Tibial nerve (tissue), 4 donors: Measurements from ENCODE around the gene OPN1MW. TPM values are rescaled to one million over a fixed set of nuclear protein-coding genes. Genes with fewer than 3 reads are reported as not detected.
"Not testable (repeated sequence)": the region's sequence is repeated elsewhere in the genome, so short reads cannot be mapped to it uniquely, and the experiment has no call there.

Experiments used
- DNase-seq, 2 donors: peaks; one replicate each; pipeline ENCODE4 v3.0.0-alpha.2; 2019; ENCODE audit warnings: low spot score in 2 of 2
- H3K27ac ChIP-seq, 4 donors: fragments of 200-600 bp; sonication (generic) in 3 of 4; one replicate each; pipeline ENCODE4 v1.5.1; 2017 to 2019; ENCODE audit warnings: mild to moderate bottlenecking in 1 of 4
- H3K27me3 ChIP-seq, 2 donors: fragments of 200-600 bp; sonication (generic) in 1 of 2; one replicate each; pipeline versions ENCODE4 v1.5.1 to v1.6.0; 2017 to 2019
- H3K36me3 ChIP-seq, 3 donors: fragments of 200-600 bp; sonication (generic); one replicate each; pipeline ENCODE4 v1.5.1; 2018 to 2019
- H3K4me1 ChIP-seq, 4 donors: fragments of 200-600 bp; sonication (generic) in 3 of 4; one replicate each; pipeline ENCODE4 v1.5.1; 2017 to 2019
- H3K4me3 ChIP-seq, 4 donors: fragments of 200-600 bp; sonication (generic) in 3 of 4; one replicate each; pipeline ENCODE4 v1.5.1; 2017 to 2019; ENCODE audit warnings: mild to moderate bottlenecking in 1 of 4, moderate library complexity in 1 of 4
- H3K9me3 ChIP-seq, 4 donors: fragments of 200-600 bp; sonication (generic) in 3 of 4; one replicate each; pipeline ENCODE4 v1.5.1; 2017 to 2019
- EP300 ChIP-seq, 2 donors: sonication (generic); formaldehyde crosslinking; IDR thresholded peaks; one replicate each; pipeline ENCODE4 v1.6.1; 2017; ENCODE audit warnings: antibody characterized with exemption in 2 of 2, mild to moderate bottlenecking in 1 of 2
- POLR2A ChIP-seq, 2 donors: fragments of 450-650 bp; IDR thresholded peaks; one replicate each; pipeline ENCODE4 v1.6.1; 2017; ENCODE audit warnings: antibody characterized with exemption in 2 of 2, mild to moderate bottlenecking in 2 of 2, moderate library complexity in 2 of 2
- WGBS, 2 donors: methylation state at CpG; one replicate each; pipeline ENCODE4 v1.1.5; 2018; 5-methylcytosine and 5-hydroxymethylcytosine counted together
- total RNA-seq, 4 donors: library from RNA; depleted of rRNA; stranded (reverse); fragments of >200 nt; gene quantifications; one replicate each; pipeline ENCODE4 v1.1.0, GENCODE V29; 2016
- TF ChIP-seq, protein P1 (sequence below), 5 experiments: fragments of 200-600 bp in 3 of 5; fragments of 450-650 bp in 2 of 5; sonication (generic) in 3 of 5; IDR thresholded peaks; one replicate each; pipeline ENCODE4 v1.5.1; 2016 to 2019; ENCODE audit warnings: antibody characterized with exemption in 5 of 5, mild to moderate bottlenecking in 3 of 5, moderate library complexity in 2 of 5

Gene OPN1MW
- not detected for total RNA-seq

DNA sequence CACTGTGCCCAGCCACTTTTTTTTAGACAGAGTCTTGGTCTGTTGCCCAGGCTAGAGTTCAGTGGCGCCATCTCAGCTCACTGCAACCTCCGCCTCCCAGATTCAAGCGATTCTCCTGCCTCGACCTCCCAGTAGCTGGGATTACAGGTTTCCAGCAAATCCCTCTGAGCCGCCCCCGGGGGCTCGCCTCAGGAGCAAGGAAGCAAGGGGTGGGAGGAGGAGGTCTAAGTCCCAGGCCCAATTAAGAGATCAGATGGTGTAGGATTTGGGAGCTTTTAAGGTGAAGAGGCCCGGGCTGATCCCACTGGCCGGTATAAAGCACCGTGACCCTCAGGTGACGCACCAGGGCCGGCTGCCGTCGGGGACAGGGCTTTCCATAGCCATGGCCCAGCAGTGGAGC is at the start of gene OPN1MW:
TSS of gene OPN1MW (plus strand) at position 301 of the 400 bp plus-strand sequence. CDS start at position 383, 82 bp downstream.
- not testable (repeated sequence) for H3K36me3 ChIP-seq, H3K4me3 ChIP-seq, H3K27ac ChIP-seq, H3K27me3 ChIP-seq, DNase-seq, H3K4me1 ChIP-seq, H3K9me3 ChIP-seq
- WGBS, 2 donors, result no CpG with 5 or more reads among the region's 14 CpGs

DNA sequence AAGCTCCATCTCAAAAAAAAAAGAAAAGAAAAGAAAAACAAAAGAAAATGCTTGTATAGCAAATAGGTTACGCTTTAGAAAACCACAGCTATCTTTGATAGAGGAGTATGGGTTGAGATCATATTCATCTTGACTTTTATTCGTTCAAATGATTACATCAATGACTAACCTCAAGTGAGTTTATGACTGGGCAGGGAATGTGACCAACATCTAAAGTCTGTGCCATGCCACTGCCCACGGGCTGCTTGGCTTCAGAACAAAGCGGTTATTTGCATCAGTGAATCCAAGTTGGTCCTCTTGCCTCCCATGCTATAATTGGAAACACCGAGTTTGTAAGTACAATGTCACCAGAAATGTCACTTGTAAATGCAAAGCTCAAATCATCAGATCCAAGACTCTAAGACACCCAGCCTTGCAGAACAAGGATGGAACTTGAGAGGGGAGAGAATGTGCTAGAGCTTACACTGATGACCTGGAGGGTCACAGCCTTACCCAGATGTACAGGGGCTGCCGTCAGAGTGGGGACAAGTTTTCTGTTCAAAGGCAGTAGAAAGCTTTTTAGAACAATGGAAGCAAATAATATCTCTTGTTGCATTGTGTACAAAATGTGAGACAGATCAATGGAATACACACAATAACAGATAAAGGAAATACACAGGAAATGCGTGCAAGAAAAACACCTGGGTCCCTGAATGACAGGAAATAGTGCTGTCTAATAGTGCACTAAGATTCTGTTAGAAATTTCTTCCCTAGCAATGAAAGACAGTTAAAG is 46.8 kb upstream of the OPN1MW start:
- H3K4me3 ChIP-seq, result no peak overlapping the region
- H3K27me3 ChIP-seq, result no peaks in the 10 kb centered on the region
- H3K4me1 ChIP-seq, result peaks cover 0 to 4% (median 0%) of the 10 kb centered on the region in 4 donors
- no peak overlapping the region for H3K27ac ChIP-seq
- TF ChIP-seq POLR2A (IDR thresholded peaks at IDR 0.05) (no peak), EP300 (IDR thresholded peaks at IDR 0.05) (no peak)
- TF ChIP-seq, protein P1, sequence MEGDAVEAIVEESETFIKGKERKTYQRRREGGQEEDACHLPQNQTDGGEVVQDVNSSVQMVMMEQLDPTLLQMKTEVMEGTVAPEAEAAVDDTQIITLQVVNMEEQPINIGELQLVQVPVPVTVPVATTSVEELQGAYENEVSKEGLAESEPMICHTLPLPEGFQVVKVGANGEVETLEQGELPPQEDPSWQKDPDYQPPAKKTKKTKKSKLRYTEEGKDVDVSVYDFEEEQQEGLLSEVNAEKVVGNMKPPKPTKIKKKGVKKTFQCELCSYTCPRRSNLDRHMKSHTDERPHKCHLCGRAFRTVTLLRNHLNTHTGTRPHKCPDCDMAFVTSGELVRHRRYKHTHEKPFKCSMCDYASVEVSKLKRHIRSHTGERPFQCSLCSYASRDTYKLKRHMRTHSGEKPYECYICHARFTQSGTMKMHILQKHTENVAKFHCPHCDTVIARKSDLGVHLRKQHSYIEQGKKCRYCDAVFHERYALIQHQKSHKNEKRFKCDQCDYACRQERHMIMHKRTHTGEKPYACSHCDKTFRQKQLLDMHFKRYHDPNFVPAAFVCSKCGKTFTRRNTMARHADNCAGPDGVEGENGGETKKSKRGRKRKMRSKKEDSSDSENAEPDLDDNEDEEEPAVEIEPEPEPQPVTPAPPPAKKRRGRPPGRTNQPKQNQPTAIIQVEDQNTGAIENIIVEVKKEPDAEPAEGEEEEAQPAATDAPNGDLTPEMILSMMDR (IDR thresholded peaks at IDR 0.05), result no peak
- no peak for DNase-seq
- WGBS, 2 donors, result 62 to 68% methylated on average over 7 of the region's 7 CpGs
- no peaks in the 10 kb centered on the region for H3K9me3 ChIP-seq
- H3K36me3 ChIP-seq, result no peaks in the 10 kb centered on the region

DNA sequence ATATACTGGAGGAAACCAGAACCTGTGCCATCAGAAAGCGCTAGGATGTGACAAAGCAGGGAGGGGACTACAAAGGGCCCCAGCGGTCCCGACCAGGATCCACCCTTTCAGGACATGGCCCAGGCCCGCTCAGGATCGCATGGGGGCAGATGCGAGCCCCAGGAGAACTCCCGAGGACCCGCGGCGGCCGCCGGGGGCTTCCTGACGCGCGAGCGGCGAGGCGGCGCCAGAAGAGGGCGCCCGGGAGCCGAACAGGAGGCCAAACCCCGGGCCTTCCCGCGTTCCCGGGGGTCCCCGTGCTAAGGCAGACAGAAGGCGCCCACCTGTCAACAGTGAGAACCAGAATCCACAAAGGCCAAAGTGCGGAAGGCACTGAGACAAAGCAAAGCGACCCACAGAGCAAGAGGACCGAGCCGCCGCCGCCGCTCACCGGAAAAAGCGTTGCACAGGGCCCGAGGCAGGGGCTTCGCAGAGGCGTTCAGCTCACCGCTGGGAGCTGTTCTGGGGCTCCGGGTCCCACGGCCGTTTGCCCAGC is 45.7 kb upstream of the OPN1MW start:
- Histone ChIP-seq H3K27ac (peak overlapping the region in 2 of 4 donors; percentile 50 to 65), H3K36me3 (no peaks in the 10 kb centered on the region), H3K4me1 (peaks cover 0 to 4% (median 0%) of the 10 kb centered on the region in 4 donors), H3K9me3 (no peaks in the 10 kb centered on the region), H3K4me3 (peak overlapping the region in 3 of 4 donors; percentile 25 to 43 (median 36)), H3K27me3 (no peaks in the 10 kb centered on the region)
- WGBS, 2 donors, result 2 to 26% methylated on average over 13 to 44 of the region's 44 CpGs
- DNase-seq, result peak; percentile 15 to 40
- no peak for TF ChIP-seq POLR2A (IDR thresholded peaks at IDR 0.05)
- TF ChIP-seq, protein P1 (IDR thresholded peaks at IDR 0.05), result peak; percentile 66 to 82 (median 71)
- TF ChIP-seq EP300 (IDR thresholded peaks at IDR 0.05), result no peak

DNA sequence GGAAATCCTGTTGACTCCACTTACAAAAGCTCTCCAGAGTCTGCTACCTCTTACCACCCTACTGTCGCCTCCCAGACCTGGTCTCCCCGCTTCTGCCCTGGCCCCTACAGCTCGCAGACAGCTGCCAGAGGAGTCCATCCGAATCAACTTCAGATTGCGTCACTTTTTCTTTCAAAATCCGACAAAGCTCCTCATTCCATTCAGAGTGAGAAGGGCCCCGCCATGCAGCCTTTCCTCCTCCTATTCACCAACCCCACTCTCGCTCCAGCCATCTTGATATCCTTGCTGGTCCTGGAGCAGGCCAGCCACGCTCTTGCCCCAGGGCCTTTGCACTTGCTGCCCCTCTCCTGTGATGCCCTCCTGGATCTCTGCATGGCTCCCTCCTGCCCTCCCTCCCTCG is 43.5 kb upstream of the OPN1MW start:
- Histone ChIP-seq H3K27me3 (no peaks in the 10 kb centered on the region), H3K36me3 (no peaks in the 10 kb centered on the region), H3K4me1 (peaks cover 0 to 4% (median 0%) of the 10 kb centered on the region in 4 donors), H3K9me3 (no peaks in the 10 kb centered on the region), H3K4me3 (no peak overlapping the region), H3K27ac (no peak overlapping the region)
- DNase-seq, result no peak
- TF ChIP-seq EP300 (IDR thresholded peaks at IDR 0.05), result no peak
- TF ChIP-seq, protein P1 (IDR thresholded peaks at IDR 0.05), result no peak
- no peak for TF ChIP-seq POLR2A (IDR thresholded peaks at IDR 0.05)
- WGBS, 2 donors, result 82 to 89% methylated on average over 10 of the region's 10 CpGs

DNA sequence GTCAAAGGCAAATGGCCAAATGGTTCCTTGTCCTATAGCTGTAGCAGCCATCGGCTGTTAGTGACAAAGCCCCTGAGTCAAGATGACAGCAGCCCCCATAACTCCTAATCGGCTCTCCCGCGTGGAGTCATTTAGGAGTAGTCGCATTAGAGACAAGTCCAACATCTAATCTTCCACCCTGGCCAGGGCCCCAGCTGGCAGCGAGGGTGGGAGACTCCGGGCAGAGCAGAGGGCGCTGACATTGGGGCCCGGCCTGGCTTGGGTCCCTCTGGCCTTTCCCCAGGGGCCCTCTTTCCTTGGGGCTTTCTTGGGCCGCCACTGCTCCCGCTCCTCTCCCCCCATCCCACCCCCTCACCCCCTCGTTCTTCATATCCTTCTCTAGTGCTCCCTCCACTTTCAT is 42.2 kb upstream of the OPN1MW start:
- Histone ChIP-seq H3K4me3 (no peak overlapping the region), H3K27me3 (no peaks in the 10 kb centered on the region), H3K36me3 (no peaks in the 10 kb centered on the region), H3K4me1 (peaks cover 0 to 4% (median 0%) of the 10 kb centered on the region in 4 donors), H3K9me3 (no peaks in the 10 kb centered on the region), H3K27ac (no peak overlapping the region)
- 84 to 85% methylated on average over 8 to 12 of the region's 12 CpGs for WGBS, 2 donors
- no peak for TF ChIP-seq POLR2A (IDR thresholded peaks at IDR 0.05)
- TF ChIP-seq, protein P1 (IDR thresholded peaks at IDR 0.05), result no peak
- TF ChIP-seq EP300 (IDR thresholded peaks at IDR 0.05), result no peak
- no peak for DNase-seq
